SK-N-MC (cell line): Measurements from ENCODE around the gene WDR7.

Source experiments
- EZH2 ChIP-seq: fragments of 200-600 bp; sonication (generic); IDR thresholded peaks from one replicate; pipeline ENCODE4 v1.6.1; 2017; ENCODE audit warnings: antibody characterized with exemption
- FOXP2 ChIP-seq: optimal IDR thresholded peaks from 2 replicates; pipeline ENCODE3; 2011; ENCODE audit warnings: mild to moderate bottlenecking, moderate library complexity; ENCODE audit not compliant: insufficient read depth; ENCODE audit errors: extremely low read length, control extremely low read depth
- POLR2AphosphoS5 ChIP-seq: IDR thresholded peaks from 2 replicates; pipeline ENCODE4 v1.6.1; 2012; ENCODE audit warnings: mild to moderate bottlenecking, low read depth, low read length, borderline replicate concordance

DNA sequence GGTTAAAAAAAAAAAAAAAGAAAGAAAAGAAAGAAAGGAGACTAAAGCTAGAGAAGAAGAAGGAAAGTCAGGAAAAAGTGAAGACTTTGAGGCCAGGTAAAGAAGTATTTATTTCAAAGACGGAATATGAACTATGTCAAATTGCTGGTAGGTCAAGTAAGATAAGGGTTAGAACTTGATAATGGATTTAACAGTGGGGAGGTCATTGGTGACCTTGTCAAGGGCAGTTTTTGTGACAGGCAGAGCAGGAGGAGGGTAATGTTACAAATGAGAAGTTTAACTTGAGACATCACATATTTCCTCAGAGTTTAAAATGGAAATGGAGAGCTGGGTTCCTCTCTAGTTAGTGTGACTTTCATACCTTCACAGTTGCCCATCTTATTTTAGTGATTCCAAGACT lies 9.5 kb downstream of the WDR7 start:
- TF ChIP-seq POLR2AphosphoS5 (no peak), EZH2 (no peak), FOXP2 (no peak)
